ENCODE data around the gene CTXND1.

The CTXND1 gene

GRCh38 chr15:80234883-80235282, 17.1 kb downstream of the CTXND1 start:
- no peaks in the 10 kb centered on the region for H4K20me1 ChIP-seq (ENCODE audit: control insufficient read depth, insufficient read depth, low read depth, low read length)
- H3K4me1 ChIP-seq (ENCODE audit: control insufficient read depth, low read length) = no peaks in the 10 kb centered on the region
- H3K79me2 ChIP-seq (ENCODE audit: control insufficient read depth, low read length) = no peaks in the 10 kb centered on the region
- no peaks in the 10 kb centered on the region for H3K36me3 ChIP-seq (ENCODE audit: control insufficient read depth, low read length)
- H3K9me3 ChIP-seq (ENCODE audit: control insufficient read depth, insufficient read depth, low read length) = no peaks in the 10 kb centered on the region
- no peak overlapping the region for H3K4me2 ChIP-seq (ENCODE audit: low read length)
- H3F3A ChIP-seq (ENCODE audit: control insufficient read depth, insufficient read depth) = no peaks in the 10 kb centered on the region
- H3K27ac ChIP-seq (ENCODE audit: low read depth, low read length) = no peak overlapping the region
- peak; percentile 69 for TF ChIP-seq CTCF (IDR thresholded peaks at IDR 0.05; ENCODE audit: low read depth, low read length, poor library complexity, severe bottlenecking)
- no peak for TF ChIP-seq EZH2phosphoT487 (IDR thresholded peaks at IDR 0.05; ENCODE audit: borderline replicate concordance, low read length)
- H3K9me2 ChIP-seq (replicated peaks; ENCODE audit: control insufficient read depth, low read length) = no peaks in the 10 kb centered on the region
- no peak overlapping the region for H3K4me3 ChIP-seq (ENCODE audit: low read length)
- no peaks in the 10 kb centered on the region; the same call in 1 of the 2 replicates for H3K27me3 ChIP-seq (ENCODE audit: control insufficient read depth, low read length)

DNA sequence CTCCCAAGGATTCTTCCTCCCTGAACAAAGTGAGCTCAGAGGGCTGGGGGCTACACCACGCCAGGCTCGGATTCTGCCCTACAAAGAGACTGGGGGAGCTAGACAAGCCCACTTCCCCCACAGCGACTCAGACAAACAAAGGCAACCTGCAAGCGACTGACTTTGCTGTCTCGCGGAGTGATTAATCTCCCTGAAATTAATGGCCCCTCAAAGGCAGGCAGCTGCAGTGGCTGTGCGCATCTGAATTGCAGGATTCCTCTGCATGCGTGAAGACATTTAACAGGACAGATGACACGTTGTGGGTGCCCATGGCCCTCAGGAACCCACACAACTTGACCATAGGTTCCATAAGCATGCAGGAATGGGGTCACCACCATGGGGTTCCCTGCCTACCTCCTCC, 18.4 kb downstream of the CTXND1 start:
- no peaks in the 10 kb centered on the region for H3K79me2 ChIP-seq (ENCODE audit: control insufficient read depth, low read length)
- no peak overlapping the region for H3K4me2 ChIP-seq (ENCODE audit: low read length)
- no peaks in the 10 kb centered on the region for H3K36me3 ChIP-seq (ENCODE audit: control insufficient read depth, low read length)
- H3K27ac ChIP-seq (ENCODE audit: low read depth, low read length) = no peak overlapping the region
- peaks cover 3% of the 10 kb centered on the region; the same call in 1 of the 2 replicates for H3K27me3 ChIP-seq (ENCODE audit: control insufficient read depth, low read length)
- H3K9me3 ChIP-seq (ENCODE audit: control insufficient read depth, insufficient read depth, low read length) = no peaks in the 10 kb centered on the region
- H3K4me1 ChIP-seq (ENCODE audit: control insufficient read depth, low read length) = no peaks in the 10 kb centered on the region
- no peak overlapping the region for H3K4me3 ChIP-seq (ENCODE audit: low read length)
- H3F3A ChIP-seq (ENCODE audit: control insufficient read depth, insufficient read depth) = no peaks in the 10 kb centered on the region
- no peaks in the 10 kb centered on the region for H3K9me2 ChIP-seq (replicated peaks; ENCODE audit: control insufficient read depth, low read length)
- no peaks in the 10 kb centered on the region for H4K20me1 ChIP-seq (ENCODE audit: control insufficient read depth, insufficient read depth, low read depth, low read length)
- TF ChIP-seq EZH2phosphoT487 (IDR thresholded peaks at IDR 0.05; ENCODE audit: borderline replicate concordance, low read length) = no peak
- no peak for TF ChIP-seq CTCF (IDR thresholded peaks at IDR 0.05; ENCODE audit: low read depth, low read length, poor library complexity, severe bottlenecking)

GRCh38 chr15:80231371-80231770, 20.6 kb downstream of the CTXND1 start:
- Histone ChIP-seq H3F3A (ENCODE audit: control insufficient read depth, insufficient read depth) (no peaks in the 10 kb centered on the region), H3K27ac (ENCODE audit: low read depth, low read length) (no peak overlapping the region), H3K9me2 (replicated peaks; ENCODE audit: control insufficient read depth, low read length) (no peaks in the 10 kb centered on the region), H3K4me3 (ENCODE audit: low read length) (no peak overlapping the region), H3K4me1 (ENCODE audit: control insufficient read depth, low read length) (no peaks in the 10 kb centered on the region), H3K9me3 (ENCODE audit: control insufficient read depth, insufficient read depth, low read length) (no peaks in the 10 kb centered on the region), H4K20me1 (ENCODE audit: control insufficient read depth, insufficient read depth, low read depth, low read length) (no peaks in the 10 kb centered on the region), H3K79me2 (ENCODE audit: control insufficient read depth, low read length) (no peaks in the 10 kb centered on the region), H3K27me3 (ENCODE audit: control insufficient read depth, low read length) (peaks cover 6% of the 10 kb centered on the region; the same call in 1 of the 2 replicates), H3K36me3 (ENCODE audit: control insufficient read depth, low read length) (no peaks in the 10 kb centered on the region), H3K4me2 (ENCODE audit: low read length) (no peak overlapping the region)
- TF ChIP-seq CTCF (IDR thresholded peaks at IDR 0.05; ENCODE audit: low read depth, low read length, poor library complexity, severe bottlenecking) (no peak), EZH2phosphoT487 (IDR thresholded peaks at IDR 0.05; ENCODE audit: borderline replicate concordance, low read length) (no peak)

Measured in DOHH2 (cell line).